ENCODE data around the gene CLMP. TPM values are rescaled to one million over a fixed set of nuclear protein-coding genes. Genes with fewer than 3 reads are reported as not detected.

CLMP gene
- total RNA-seq, 2 donors from 2014 or later: 10.1 to 22.1 TPM

- H3K4me1 ChIP-seq: peaks cover 56% of the 10 kb centered on the region
- no peak overlapping the region for H3K4me3 ChIP-seq
- H3K27ac ChIP-seq: peak overlapping the region in 2 of 4 donors; percentile 7 to 8
- DNase-seq (no peak), ATAC-seq (no peak)
- intact Hi-C loops (cut with DNase I): no loop called here
- no peaks in the 10 kb centered on the region for H3K9me3 ChIP-seq
- TF ChIP-seq CTCF (IDR thresholded peaks at IDR 0.05): no peak
- TF ChIP-seq POLR2A (IDR thresholded peaks at IDR 0.05): peak in 1 of 3 donors; percentile 10
- WGBS, 2 donors: 36 to 42% methylated on average over 3 of the region's 3 CpGs
- H3K27me3 ChIP-seq: no peaks in the 10 kb centered on the region
- H3K36me3 ChIP-seq (replicated peaks in 1 of 2; ENCODE audit: insufficient read depth in 1 of 2, low read depth in 2 of 2): peaks cover 15 to 25% of the 10 kb centered on the region in 2 donors
Measured at GRCh38 chr11:123056835-123057491, 138.1 kb downstream of the CLMP start.

GRCh38 chr11:123055191-123055901, 139.7 kb downstream of the CLMP start:
- Histone ChIP-seq H3K27ac (no peak overlapping the region), H3K9me3 (no peaks in the 10 kb centered on the region), H3K4me1 (peaks cover 53% of the 10 kb centered on the region), H3K4me3 (no peak overlapping the region), H3K27me3 (no peaks in the 10 kb centered on the region), H3K36me3 (replicated peaks in 1 of 2; ENCODE audit: insufficient read depth in 1 of 2, low read depth in 2 of 2) (peaks cover 15 to 23% of the 10 kb centered on the region in 2 donors)
- 58% methylated on average over 6 of the region's 6 CpGs for WGBS, 2 donors
- intact Hi-C loops (cut with DNase I): no loop called here
- DNase-seq (no peak), ATAC-seq (no peak)
- no peak for TF ChIP-seq POLR2A (IDR thresholded peaks at IDR 0.05)
- no peak for TF ChIP-seq CTCF (IDR thresholded peaks at IDR 0.05)

- 24 to 30% methylated on average over 11 of the region's 11 CpGs for WGBS, 2 donors
- H3K27ac ChIP-seq: peak overlapping the region in 1 of 4 donors; percentile 23
- ATAC-seq (peak; percentile 90), DNase-seq (peak in 3 of 4 donors; percentile 30 to 54 (median 33))
- H3K4me1 ChIP-seq: peaks cover 44% of the 10 kb centered on the region
- peaks cover 14 to 19% of the 10 kb centered on the region in 2 donors for H3K36me3 ChIP-seq (replicated peaks in 1 of 2; ENCODE audit: insufficient read depth in 1 of 2, low read depth in 2 of 2)
- intact Hi-C loops (cut with DNase I): no loop called here
- H3K9me3 ChIP-seq: no peaks in the 10 kb centered on the region
- H3K27me3 ChIP-seq: no peaks in the 10 kb centered on the region
- peak; percentile 51 to 72 (median 69) for TF ChIP-seq CTCF (IDR thresholded peaks at IDR 0.05)
- no peak for TF ChIP-seq POLR2A (IDR thresholded peaks at IDR 0.05)
- H3K4me3 ChIP-seq: no peak overlapping the region
Measured at GRCh38 chr11:123054301-123055065, 140.6 kb downstream of the CLMP start.

GRCh38 chr11:123052901-123053721, 141.9 kb downstream of the CLMP start:
- Histone ChIP-seq H3K27ac (no peak overlapping the region), H3K4me3 (no peak overlapping the region), H3K27me3 (no peaks in the 10 kb centered on the region), H3K36me3 (replicated peaks in 1 of 2; ENCODE audit: insufficient read depth in 1 of 2, low read depth in 2 of 2) (peaks cover 10 to 12% of the 10 kb centered on the region in 2 donors), H3K9me3 (no peaks in the 10 kb centered on the region), H3K4me1 (peaks cover 31% of the 10 kb centered on the region)
- ATAC-seq: no peak
- no peak for DNase-seq
- no peak for TF ChIP-seq POLR2A (IDR thresholded peaks at IDR 0.05)
- TF ChIP-seq CTCF (IDR thresholded peaks at IDR 0.05): no peak
- intact Hi-C loops (cut with DNase I): no loop called here
- WGBS, 2 donors: 67% methylated on average over 5 of the region's 5 CpGs

Measured in body of pancreas (tissue), 4 donors.